ENCODE results near the gene CCDC110. TPM values are rescaled to one million over a fixed set of nuclear protein-coding genes. Genes with fewer than 3 reads are reported as not detected.

CCDC110 gene
- polyA plus RNA-seq, 1 donor from 2014 or later = 0.21 TPM

DNA sequence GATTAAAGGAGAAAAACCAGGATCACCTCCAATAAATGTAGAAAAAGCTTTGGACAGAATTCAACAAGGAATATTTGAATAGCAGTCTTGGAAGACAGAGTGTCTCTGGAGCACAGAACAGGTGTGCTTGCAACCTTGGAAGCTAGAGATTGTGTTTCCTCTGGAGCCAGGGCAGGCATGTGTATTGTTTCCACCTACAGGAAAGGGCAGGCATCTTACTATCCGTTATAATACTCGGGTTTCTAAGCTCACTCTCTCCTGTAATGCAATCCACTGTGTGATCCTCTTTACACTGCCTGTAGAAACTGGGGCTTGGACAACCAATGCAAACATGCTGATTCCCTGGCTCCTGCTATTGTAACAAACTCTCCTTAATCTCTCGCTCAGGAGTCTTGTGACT, 14.4 kb downstream of the CCDC110 start:
- Histone ChIP-seq H3K79me2 (replicated peaks; ENCODE audit: insufficient read depth, low read length) (no peaks in the 10 kb centered on the region), H4K20me1 (ENCODE audit: insufficient read depth) (no peaks in the 10 kb centered on the region), H3K9ac (ENCODE audit: low read length) (no peak overlapping the region), H3K9me2 (ENCODE audit: insufficient read depth, low read length) (no peaks in the 10 kb centered on the region), H3K4me3 (ENCODE audit: low read length) (no peak overlapping the region), H3K4me2 (ENCODE audit: low read length) (no peak overlapping the region), H3K27me3 (ENCODE audit: insufficient read depth, low read depth, low read length) (no peaks in the 10 kb centered on the region), H3K9me3 (ENCODE audit: low read length) (no peaks in the 10 kb centered on the region), H3K27ac (ENCODE audit: low read length) (no peak overlapping the region), H3F3A (ENCODE audit: insufficient read depth, low read length, poor library complexity, severe bottlenecking) (no peaks in the 10 kb centered on the region), H3K36me3 (ENCODE audit: insufficient read depth, low read length) (no peaks in the 10 kb centered on the region), H2AFZ (ENCODE audit: low read depth, low read length) (no peak overlapping the region)
- no peak for TF ChIP-seq SMC3 (conservative IDR thresholded peaks at IDR 0.05; ENCODE audit: poor library complexity)
- TF ChIP-seq, protein P1, sequence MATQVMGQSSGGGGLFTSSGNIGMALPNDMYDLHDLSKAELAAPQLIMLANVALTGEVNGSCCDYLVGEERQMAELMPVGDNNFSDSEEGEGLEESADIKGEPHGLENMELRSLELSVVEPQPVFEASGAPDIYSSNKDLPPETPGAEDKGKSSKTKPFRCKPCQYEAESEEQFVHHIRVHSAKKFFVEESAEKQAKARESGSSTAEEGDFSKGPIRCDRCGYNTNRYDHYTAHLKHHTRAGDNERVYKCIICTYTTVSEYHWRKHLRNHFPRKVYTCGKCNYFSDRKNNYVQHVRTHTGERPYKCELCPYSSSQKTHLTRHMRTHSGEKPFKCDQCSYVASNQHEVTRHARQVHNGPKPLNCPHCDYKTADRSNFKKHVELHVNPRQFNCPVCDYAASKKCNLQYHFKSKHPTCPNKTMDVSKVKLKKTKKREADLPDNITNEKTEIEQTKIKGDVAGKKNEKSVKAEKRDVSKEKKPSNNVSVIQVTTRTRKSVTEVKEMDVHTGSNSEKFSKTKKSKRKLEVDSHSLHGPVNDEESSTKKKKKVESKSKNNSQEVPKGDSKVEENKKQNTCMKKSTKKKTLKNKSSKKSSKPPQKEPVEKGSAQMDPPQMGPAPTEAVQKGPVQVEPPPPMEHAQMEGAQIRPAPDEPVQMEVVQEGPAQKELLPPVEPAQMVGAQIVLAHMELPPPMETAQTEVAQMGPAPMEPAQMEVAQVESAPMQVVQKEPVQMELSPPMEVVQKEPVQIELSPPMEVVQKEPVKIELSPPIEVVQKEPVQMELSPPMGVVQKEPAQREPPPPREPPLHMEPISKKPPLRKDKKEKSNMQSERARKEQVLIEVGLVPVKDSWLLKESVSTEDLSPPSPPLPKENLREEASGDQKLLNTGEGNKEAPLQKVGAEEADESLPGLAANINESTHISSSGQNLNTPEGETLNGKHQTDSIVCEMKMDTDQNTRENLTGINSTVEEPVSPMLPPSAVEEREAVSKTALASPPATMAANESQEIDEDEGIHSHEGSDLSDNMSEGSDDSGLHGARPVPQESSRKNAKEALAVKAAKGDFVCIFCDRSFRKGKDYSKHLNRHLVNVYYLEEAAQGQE (IDR thresholded peaks at IDR 0.05; ENCODE audit: borderline replicate concordance) = no peak
- no peak for TF ChIP-seq EZH2 (IDR thresholded peaks at IDR 0.05; ENCODE audit: borderline replicate concordance, insufficient read depth, low read length, poor library complexity, severe bottlenecking)
- no peak for TF ChIP-seq MXI1 (conservative IDR thresholded peaks at IDR 0.05; ENCODE audit: poor library complexity, severe bottlenecking)
- TF ChIP-seq RAD21 (conservative IDR thresholded peaks at IDR 0.05) = no peak
- no peak for TF ChIP-seq TAF1 (IDR thresholded peaks at IDR 0.05; ENCODE audit: low read depth)
- no peak for TF ChIP-seq POLR2AphosphoS5 (IDR thresholded peaks at IDR 0.05)
- no peak for TF ChIP-seq EP300 (conservative IDR thresholded peaks at IDR 0.05; ENCODE audit: poor library complexity, severe bottlenecking)
- TF ChIP-seq, protein P2, sequence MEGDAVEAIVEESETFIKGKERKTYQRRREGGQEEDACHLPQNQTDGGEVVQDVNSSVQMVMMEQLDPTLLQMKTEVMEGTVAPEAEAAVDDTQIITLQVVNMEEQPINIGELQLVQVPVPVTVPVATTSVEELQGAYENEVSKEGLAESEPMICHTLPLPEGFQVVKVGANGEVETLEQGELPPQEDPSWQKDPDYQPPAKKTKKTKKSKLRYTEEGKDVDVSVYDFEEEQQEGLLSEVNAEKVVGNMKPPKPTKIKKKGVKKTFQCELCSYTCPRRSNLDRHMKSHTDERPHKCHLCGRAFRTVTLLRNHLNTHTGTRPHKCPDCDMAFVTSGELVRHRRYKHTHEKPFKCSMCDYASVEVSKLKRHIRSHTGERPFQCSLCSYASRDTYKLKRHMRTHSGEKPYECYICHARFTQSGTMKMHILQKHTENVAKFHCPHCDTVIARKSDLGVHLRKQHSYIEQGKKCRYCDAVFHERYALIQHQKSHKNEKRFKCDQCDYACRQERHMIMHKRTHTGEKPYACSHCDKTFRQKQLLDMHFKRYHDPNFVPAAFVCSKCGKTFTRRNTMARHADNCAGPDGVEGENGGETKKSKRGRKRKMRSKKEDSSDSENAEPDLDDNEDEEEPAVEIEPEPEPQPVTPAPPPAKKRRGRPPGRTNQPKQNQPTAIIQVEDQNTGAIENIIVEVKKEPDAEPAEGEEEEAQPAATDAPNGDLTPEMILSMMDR (IDR thresholded peaks at IDR 0.05; ENCODE audit: poor library complexity, severe bottlenecking) = no peak

DNA sequence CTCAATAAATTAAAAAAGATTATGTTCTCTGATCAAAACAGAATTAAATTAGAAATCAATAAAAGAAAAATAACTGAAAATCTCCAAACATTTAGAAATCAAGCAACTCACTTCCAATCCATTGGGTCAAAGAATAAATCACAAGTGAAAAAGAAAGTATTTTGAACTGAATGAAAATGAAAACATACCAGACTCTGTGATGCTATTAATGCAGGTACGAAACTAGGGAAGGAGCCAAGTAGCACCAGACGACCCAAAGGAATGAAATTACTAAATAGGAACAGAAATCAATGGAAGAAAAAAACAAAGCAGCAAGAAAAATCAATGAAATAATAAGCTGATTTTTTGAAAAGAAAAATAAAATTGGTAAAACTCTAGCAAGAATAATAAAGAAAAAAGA, 15.4 kb downstream of the CCDC110 start:
- H3K27me3 ChIP-seq (ENCODE audit: insufficient read depth, low read depth, low read length) = no peaks in the 10 kb centered on the region

More for the DNA sequence above, 15.4 kb downstream of the CCDC110 start:
- no peaks in the 10 kb centered on the region for H3F3A ChIP-seq (ENCODE audit: insufficient read depth, low read length, poor library complexity, severe bottlenecking)
- H3K27ac ChIP-seq (ENCODE audit: low read length) = no peak overlapping the region
- TF ChIP-seq MXI1 (conservative IDR thresholded peaks at IDR 0.05; ENCODE audit: poor library complexity, severe bottlenecking) (no peak), EP300 (conservative IDR thresholded peaks at IDR 0.05; ENCODE audit: poor library complexity, severe bottlenecking) (no peak), RAD21 (conservative IDR thresholded peaks at IDR 0.05) (no peak), TAF1 (IDR thresholded peaks at IDR 0.05; ENCODE audit: low read depth) (no peak), SMC3 (conservative IDR thresholded peaks at IDR 0.05; ENCODE audit: poor library complexity) (no peak), EZH2 (IDR thresholded peaks at IDR 0.05; ENCODE audit: borderline replicate concordance, insufficient read depth, low read length, poor library complexity, severe bottlenecking) (no peak), POLR2AphosphoS5 (IDR thresholded peaks at IDR 0.05) (no peak)
- TF ChIP-seq, protein P1 (IDR thresholded peaks at IDR 0.05; ENCODE audit: borderline replicate concordance) = no peak
- TF ChIP-seq, protein P2 (IDR thresholded peaks at IDR 0.05; ENCODE audit: poor library complexity, severe bottlenecking) = no peak
- H3K36me3 ChIP-seq (ENCODE audit: insufficient read depth, low read length) = no peaks in the 10 kb centered on the region
- no peaks in the 10 kb centered on the region for H3K9me3 ChIP-seq (ENCODE audit: low read length)
- no peak overlapping the region for H3K9ac ChIP-seq (ENCODE audit: low read length)
- H3K79me2 ChIP-seq (replicated peaks; ENCODE audit: insufficient read depth, low read length) = no peaks in the 10 kb centered on the region
- H2AFZ ChIP-seq (ENCODE audit: low read depth, low read length) = no peak overlapping the region
- no peak overlapping the region for H3K4me3 ChIP-seq (ENCODE audit: low read length)
- no peaks in the 10 kb centered on the region for H3K9me2 ChIP-seq (ENCODE audit: insufficient read depth, low read length)
- no peaks in the 10 kb centered on the region for H4K20me1 ChIP-seq (ENCODE audit: insufficient read depth)
- no peak overlapping the region for H3K4me2 ChIP-seq (ENCODE audit: low read length)
